H1 (cell line): ENCODE measurements around the gene SPACA9. TPM values are rescaled to one million over a fixed set of nuclear protein-coding genes. Genes with fewer than 3 reads are reported as not detected.

Experiments used
- ATF3 ChIP-seq: IDR thresholded peaks from 2 replicates; pipeline ENCODE4 v1.6.1; 2011; ENCODE audit warnings: low read depth, mild to moderate bottlenecking, low read length; ENCODE audit not compliant: insufficient read depth
- BACH1 ChIP-seq: IDR thresholded peaks from 2 replicates; pipeline ENCODE4 v1.6.1; 2012; ENCODE audit warnings: low read length, improper control_type of control experiment
- CBX5 ChIP-seq: fragments of 300-800, 300-1000 bp; sonication (generic); IDR thresholded peaks from 2 replicates; pipeline ENCODE4 v1.7.1; 2016; ENCODE audit warnings: antibody characterized with exemption, low read length, low read depth
- CEBPB ChIP-seq: IDR thresholded peaks from 2 replicates; pipeline ENCODE4 v1.6.1; 2012; ENCODE audit warnings: low read depth, low read length
- CTBP2 ChIP-seq: IDR thresholded peaks from 2 replicates; pipeline ENCODE4 v1.7.0; 2011; ENCODE audit warnings: borderline replicate concordance, mild to moderate bottlenecking, moderate library complexity, mixed read lengths, low read length; ENCODE audit not compliant: insufficient read depth, insufficient read length
- CTCF ChIP-seq, 3 experiments: IDR thresholded peaks; 1 replicate in 2 of 3; 2 replicates in 1 of 3; pipeline versions ENCODE4 v1.5.1 to v1.6.1; 2011; ENCODE audit warnings: low read length in 3 of 3, mild to moderate bottlenecking in 3 of 3, inconsistent platforms in 2 of 3, low read depth in 1 of 3, moderate library complexity in 1 of 3; ENCODE audit not compliant: insufficient read depth in 1 of 3; ENCODE audit errors: control extremely low read depth in 1 of 3
- GTF2F1 ChIP-seq: IDR thresholded peaks from 2 replicates; pipeline ENCODE4 v1.6.1; 2012; ENCODE audit warnings: low read depth, low read length, improper control_type of control experiment, borderline replicate concordance
- HDAC6 ChIP-seq: IDR thresholded peaks from one replicate; pipeline ENCODE4 v1.7.1; 2012; ENCODE audit warnings: low read depth, mild to moderate bottlenecking, inconsistent platforms, low read length, moderate library complexity
- MAX ChIP-seq: IDR thresholded peaks from 2 replicates; pipeline ENCODE4 v1.6.1; 2012; ENCODE audit warnings: inconsistent platforms
- POLR2A ChIP-seq, 2 experiments: IDR thresholded peaks; 1 replicate in 1 of 2; 2 replicates in 1 of 2; pipeline ENCODE4 v1.6.1; 2011; ENCODE audit warnings: low read depth in 2 of 2, low read length in 2 of 2, mild to moderate bottlenecking in 2 of 2; ENCODE audit errors: control extremely low read depth in 1 of 2
- RFX5 ChIP-seq: IDR thresholded peaks from 2 replicates; pipeline ENCODE4 v1.6.1; 2011; ENCODE audit warnings: low read depth, low read length, improper control_type of control experiment, borderline replicate concordance
- RXRA ChIP-seq: IDR thresholded peaks from 2 replicates; pipeline ENCODE4 v1.6.1; 2011; ENCODE audit warnings: low read depth, mild to moderate bottlenecking, low read length, moderate library complexity; ENCODE audit not compliant: insufficient read depth
- SIN3A ChIP-seq, 2 experiments: IDR thresholded peaks in 1 of 2; conservative IDR thresholded peaks in 1 of 2; 2 replicates each; pipeline ENCODE4 v1.6.1; 2011 to 2012; ENCODE audit warnings: low read length in 2 of 2, improper control_type of control experiment in 1 of 2, low read depth in 1 of 2, mild to moderate bottlenecking in 1 of 2
- SIRT6 ChIP-seq: IDR thresholded peaks from one replicate; pipeline ENCODE4 v1.7.1; 2012; ENCODE audit warnings: low read length, inconsistent platforms
- SP2 ChIP-seq: IDR thresholded peaks from 2 replicates; pipeline ENCODE4 v1.6.1; 2012; ENCODE audit warnings: mild to moderate bottlenecking, low read length, inconsistent platforms
- SRF ChIP-seq: IDR thresholded peaks from 2 replicates; pipeline ENCODE4 v1.6.1; 2011; ENCODE audit warnings: mild to moderate bottlenecking, low read depth, low read length, moderate library complexity
- TAF7 ChIP-seq: optimal IDR thresholded peaks from 2 replicates; pipeline ENCODE3; 2011; ENCODE audit warnings: low read depth, mild to moderate bottlenecking, inconsistent platforms, low read length, moderate library complexity, borderline replicate concordance
- USF2 ChIP-seq: IDR thresholded peaks from 2 replicates; pipeline ENCODE4 v1.6.1; 2011; ENCODE audit warnings: low read length, improper control_type of control experiment
- ZNF274 ChIP-seq: IDR thresholded peaks from 2 replicates; pipeline ENCODE4 v1.7.0; 2012; ENCODE audit warnings: low read length, borderline replicate concordance; ENCODE audit errors: extremely low read depth
- polyA plus RNA-seq, 7 experiments: library from polyadenylated mRNA; depleted of rRNA in 3 of 7; stranded (reverse) in 5 of 7; unstranded in 2 of 7; fragments of >200 nt in 5 of 7; fragments of 200-250 nt in 2 of 7; gene quantifications; 1 replicate in 5 of 7; 2 replicates in 1 of 7; 4 replicates in 1 of 7; pipeline versions ENCODE4 v1.2.1 to v1.2.3, GENCODE V29; 2011 to 2013; ENCODE audit warnings: missing spikeins in 2 of 7, mixed read lengths in 2 of 7
- total RNA-seq: library from RNA; stranded (reverse); fragmentation: NEBNext Ultra II Directional; extraction: Animal tissue kit (Norgen Biotek cat#: 25700); gene quantifications from 2 replicates; pipeline ENCODE4 v1.2.1, GENCODE V29; 2021

SPACA9 gene
- total and polyA plus RNA-seq, 2 of the 8 experiments (the other 6 are each of a cell fraction or from before 2014, with no cell fraction given) = 0.63 to 1.3 TPM

GRCh38 chr9:132877824-132878694, 639 bp upstream of the SPACA9 start, which contains the start of gene AK8 (continued):
- TF ChIP-seq MAX (peak; percentile 56), BACH1 (no peak), TAF7 (peak; percentile 41), RFX5 (no peak), CTCF (IDR thresholded peaks at IDR 0.05; ENCODE audit: control extremely low read depth in 1 of 3, insufficient read depth in 1 of 3, low read depth in 1 of 3, low read length in 3 of 3) (no peak), SIN3A (conservative IDR thresholded peaks at IDR 0.05 in 1 of 2, IDR thresholded peaks at IDR 0.05 in 1 of 2; ENCODE audit: low read depth in 1 of 2, low read length in 2 of 2) (peak; percentile 94 to 99), POLR2A (IDR thresholded peaks at IDR 0.05; ENCODE audit: control extremely low read depth in 1 of 2, low read depth in 2 of 2, low read length in 2 of 2) (no peak), GTF2F1 (no peak), ZNF274 (no peak), SP2 (no peak), RXRA (no peak), USF2 (no peak), CEBPB (no peak), CTBP2 (no peak), SIRT6 (no peak), SRF (peak; percentile 86), HDAC6 (no peak), CBX5 (no peak), ATF3 (peak; percentile 65; the same call in 1 of the 2 replicates)
